Activated CD8-positive, alpha-beta memory T cell treated with anti-CD3 and anti-CD28 coated beads, Interleukin-2, amount 50 U/mL, for 48 hours (primary cell): ENCODE results near the gene KCNJ13.
"Not testable (repeated sequence)": the region's sequence is repeated elsewhere in the genome, so short reads cannot be mapped to it uniquely, and the experiment has no call there.

Experiments used
- DNase-seq: peaks from one replicate; pipeline ENCODE4 v3.0.0-alpha.2; 2020

Gene KCNJ13

DNA sequence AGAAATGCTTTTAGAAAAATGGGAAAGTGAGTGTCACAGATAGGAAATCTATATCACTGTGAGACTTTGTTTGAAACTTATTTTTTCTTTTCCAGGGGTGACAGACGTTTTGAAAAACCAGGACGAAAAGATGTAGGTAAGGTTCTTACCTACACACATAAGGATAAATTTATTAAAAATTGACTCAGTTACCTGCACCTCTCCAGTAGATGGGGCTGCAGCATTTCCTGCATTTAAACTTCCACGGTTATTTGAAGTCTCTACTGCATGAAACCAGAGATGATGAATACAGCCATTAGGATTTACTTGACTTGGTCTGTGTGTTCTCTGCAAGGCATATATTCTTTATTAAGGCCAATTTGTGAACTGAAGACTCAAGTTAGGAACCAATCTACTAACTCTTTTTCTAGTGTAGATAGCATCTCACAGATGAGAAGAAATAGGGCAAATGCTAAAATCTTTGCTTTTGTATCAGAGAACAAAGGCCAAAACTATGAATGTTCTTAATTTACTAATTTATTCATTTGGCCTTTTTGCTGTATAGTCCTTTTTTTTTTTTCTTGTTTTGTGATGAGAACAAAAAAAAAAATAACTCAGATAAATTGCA lies 15.0 kb downstream of the KCNJ13 start:
- no peak for DNase-seq

- no peak for DNase-seq
Measured at GRCh38 chr2:232757905-232758304, 18.5 kb downstream of the KCNJ13 start.

GRCh38 chr2:232750135-232750671 lies 26.2 kb downstream of the KCNJ13 start:
- DNase-seq, result no peak

DNA sequence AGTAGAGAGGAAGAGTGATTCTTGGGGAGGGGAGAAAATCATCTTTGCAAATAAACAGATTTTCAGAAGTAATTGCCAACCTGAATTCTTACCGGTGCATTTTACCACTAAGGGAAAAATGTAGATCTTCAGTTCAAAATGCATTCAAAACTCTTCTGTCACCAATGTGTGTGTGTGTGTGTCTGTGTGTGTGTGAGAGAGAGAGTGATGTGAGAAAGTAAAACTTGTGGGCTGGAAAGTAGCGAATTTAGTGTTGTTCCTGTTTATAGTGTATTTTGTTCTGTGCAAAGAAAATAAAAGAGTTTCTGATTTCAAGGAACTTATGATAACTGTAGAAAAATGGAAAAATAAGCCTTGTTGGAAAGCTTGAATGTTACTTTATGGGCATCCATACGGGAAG lies 27.0 kb downstream of the KCNJ13 start:
- DNase-seq, result no peak

GRCh38 chr2:232748038-232748437 lies 28.3 kb downstream of the KCNJ13 start:
- no peak for DNase-seq

DNA sequence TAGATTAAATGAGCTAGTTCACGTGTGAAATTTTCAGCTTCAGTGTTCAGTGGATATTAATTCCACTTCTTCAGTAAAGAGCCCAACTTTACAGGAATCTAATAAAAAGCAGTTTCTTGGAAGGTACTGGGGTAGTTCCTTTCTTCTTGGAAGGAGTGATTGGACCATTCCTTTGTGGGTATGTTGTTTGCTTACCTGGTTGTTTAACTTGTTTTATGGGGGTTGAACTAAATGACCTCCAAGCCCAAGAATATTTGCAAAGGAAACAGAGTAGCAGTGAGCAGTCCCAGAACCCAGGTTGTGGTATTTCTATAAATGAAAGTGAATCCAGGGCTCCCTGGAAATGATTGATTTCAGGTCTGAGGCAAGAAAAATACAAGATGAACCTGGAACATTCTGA lies 31.4 kb downstream of the KCNJ13 start:
- DNase-seq, result no peak

DNA sequence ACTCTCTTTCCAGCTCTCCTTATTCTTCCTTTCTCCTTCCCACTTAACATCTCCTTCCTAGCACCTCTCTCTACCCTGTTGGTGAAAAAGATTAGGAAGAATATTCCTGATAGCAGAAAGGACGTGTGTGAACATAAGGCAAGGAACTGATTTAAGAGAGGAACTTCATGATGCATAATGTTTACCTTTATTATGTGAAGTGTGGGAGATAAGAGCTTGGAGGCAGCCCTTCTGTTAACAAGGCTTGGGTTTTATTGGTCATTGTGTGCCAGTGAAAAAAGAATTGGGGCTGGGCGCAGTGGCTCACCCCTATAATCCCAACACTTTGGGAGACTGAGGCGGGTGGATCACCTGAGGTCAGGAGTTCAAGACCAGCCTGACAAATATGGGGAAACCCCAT lies 34.4 kb downstream of the KCNJ13 start:
- no peak for DNase-seq

DNA sequence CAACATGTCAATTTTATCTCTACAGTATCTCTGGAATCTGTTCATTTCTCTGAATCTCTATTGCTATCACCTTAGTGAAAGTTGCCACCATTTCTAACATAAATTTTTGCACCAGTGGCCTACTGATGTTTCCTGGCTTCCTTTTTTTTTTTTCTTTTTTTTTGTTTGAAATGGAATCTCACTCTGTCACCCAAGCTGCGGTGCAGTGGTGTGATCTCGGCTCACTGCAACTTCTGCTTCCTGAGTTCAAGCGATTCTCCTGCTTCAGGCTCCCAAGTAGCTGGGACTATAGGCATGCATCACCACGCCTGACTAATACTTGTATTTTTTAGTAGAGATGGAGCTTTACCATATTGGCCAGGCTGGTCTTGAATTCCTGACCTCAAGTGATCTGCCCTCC lies 35.1 kb downstream of the KCNJ13 start:
- DNase-seq, result no peak

GRCh38 chr2:232731470-232731869 lies 44.9 kb downstream of the KCNJ13 start:
- DNase-seq, result no peak

DNA sequence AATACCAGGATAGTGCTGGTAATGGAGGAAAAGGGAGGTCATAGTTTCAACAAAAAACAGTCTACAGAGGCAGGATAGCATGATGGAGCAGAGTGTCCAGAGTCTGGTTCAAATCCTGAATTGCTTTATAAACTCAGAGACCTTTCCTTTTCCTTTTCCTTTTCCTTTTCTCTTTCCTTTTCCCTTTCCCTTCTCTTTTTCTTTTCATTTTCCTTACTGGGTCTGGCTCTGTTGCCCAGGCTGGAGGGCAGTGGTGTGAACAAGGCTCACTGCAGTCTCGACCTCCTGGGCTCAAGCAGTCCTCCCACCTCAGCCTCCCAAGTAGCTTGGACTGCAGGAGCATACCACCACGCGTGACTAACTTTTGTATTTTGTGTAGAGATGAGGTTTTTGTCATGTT lies 47.6 kb downstream of the KCNJ13 start:
- no peak for DNase-seq

DNA sequence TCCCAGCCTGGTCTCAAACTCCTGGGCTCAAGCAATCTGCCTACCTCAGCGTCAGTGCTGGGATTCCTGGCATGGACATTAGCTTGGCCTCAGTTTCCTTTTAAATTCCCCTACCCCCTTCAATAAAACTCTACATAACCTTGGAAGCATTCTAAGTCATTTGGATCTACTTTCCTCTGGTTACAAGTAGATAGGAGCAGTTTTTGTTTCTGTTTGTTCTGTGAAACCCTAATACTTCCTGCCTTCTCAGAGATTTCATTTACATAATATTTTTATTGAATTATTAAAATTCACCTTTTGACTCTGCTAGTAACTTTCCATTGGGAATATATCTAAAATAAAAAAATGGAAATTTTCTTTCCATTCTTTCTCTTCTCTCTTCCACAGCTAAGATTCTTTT lies 53.3 kb downstream of the KCNJ13 start:
- no peak for DNase-seq

DNA sequence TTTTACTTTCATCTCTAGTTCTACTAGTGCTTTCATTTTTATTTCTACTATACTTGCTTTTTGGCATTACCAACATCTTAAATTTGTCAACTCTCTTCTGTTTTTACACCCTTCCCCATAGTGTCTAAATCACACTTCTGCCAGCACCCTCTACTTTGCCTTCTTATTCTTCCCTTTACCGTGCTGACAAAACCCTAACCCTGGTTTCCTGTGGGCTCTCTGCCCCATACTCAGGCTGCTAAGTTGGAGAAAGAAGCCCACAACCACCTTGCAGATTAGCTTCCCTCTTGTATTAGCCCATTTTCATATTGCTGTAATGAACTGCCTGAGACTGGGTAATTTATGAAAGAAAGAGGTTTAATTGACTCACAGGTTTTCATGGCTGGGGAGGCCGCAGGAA lies 54.5 kb downstream of the KCNJ13 start:
- no peak for DNase-seq

DNA sequence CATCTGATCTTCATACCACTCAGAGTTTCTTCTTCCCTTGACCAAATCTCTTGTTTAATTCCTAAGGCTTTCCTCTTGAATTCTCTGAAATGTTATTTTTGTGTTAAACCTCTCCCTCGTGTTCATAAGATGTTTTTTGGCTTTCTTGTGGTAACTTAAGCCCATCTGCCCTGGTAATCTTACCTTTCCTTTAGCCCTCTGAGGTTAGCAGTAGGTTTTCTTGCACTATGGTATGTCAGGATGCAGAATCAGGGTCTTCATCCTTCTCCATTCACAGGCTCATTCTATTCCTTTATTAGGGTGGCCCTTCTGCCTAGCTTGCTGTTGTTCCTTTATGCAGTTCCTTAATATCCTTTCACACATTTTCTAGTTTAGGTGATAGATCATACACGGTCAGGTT lies 55.1 kb downstream of the KCNJ13 start:
- DNase-seq, result no peak

DNA sequence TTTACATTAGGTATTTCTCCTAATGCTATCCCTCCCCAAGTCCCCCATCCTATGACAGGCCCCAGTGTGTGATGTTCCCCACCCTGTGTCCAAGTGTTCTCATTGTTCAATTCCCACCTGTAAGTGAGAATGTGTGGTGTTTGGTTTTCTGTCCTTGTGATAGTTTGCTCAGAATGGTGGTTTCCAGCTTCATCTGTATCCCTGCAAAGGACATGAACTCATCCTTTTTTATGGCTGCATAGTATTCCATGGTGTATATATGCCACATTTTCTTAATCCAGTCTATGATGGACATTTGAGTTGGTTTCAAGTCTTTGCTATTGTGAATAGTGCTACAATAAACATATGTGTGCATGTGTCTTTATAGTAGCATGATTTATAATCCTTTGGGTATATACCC lies 56.3 kb downstream of the KCNJ13 start:
- not testable (repeated sequence) for DNase-seq
